HG03460 (cell line): Measurements from ENCODE around the gene PCNX3.

ENCODE experiments used
- ATAC-seq: cut with Tn5 transposase; IDR thresholded peaks from one replicate; pipeline ENCODE4 v1.9.1; 2021; ENCODE audit not compliant: unreplicated experiment

The PCNX3 gene

GRCh38 chr11:65685981-65686380, 70.4 kb downstream of the PCNX3 start:
- ATAC-seq, result no peak
